Activated CD4-positive, CD25-positive, alpha-beta regulatory T cell (primary cell): ENCODE results near the gene BCAN.
"Not testable (repeated sequence)": the region's sequence is repeated elsewhere in the genome, so short reads cannot be mapped to it uniquely, and the experiment has no call there.

ENCODE experiments used
- DNase-seq, 4 experiments: peaks; one replicate each; lab custom pipeline; 2025; lab: John Stamatoyannopoulos, UW

BCAN gene, protein sequence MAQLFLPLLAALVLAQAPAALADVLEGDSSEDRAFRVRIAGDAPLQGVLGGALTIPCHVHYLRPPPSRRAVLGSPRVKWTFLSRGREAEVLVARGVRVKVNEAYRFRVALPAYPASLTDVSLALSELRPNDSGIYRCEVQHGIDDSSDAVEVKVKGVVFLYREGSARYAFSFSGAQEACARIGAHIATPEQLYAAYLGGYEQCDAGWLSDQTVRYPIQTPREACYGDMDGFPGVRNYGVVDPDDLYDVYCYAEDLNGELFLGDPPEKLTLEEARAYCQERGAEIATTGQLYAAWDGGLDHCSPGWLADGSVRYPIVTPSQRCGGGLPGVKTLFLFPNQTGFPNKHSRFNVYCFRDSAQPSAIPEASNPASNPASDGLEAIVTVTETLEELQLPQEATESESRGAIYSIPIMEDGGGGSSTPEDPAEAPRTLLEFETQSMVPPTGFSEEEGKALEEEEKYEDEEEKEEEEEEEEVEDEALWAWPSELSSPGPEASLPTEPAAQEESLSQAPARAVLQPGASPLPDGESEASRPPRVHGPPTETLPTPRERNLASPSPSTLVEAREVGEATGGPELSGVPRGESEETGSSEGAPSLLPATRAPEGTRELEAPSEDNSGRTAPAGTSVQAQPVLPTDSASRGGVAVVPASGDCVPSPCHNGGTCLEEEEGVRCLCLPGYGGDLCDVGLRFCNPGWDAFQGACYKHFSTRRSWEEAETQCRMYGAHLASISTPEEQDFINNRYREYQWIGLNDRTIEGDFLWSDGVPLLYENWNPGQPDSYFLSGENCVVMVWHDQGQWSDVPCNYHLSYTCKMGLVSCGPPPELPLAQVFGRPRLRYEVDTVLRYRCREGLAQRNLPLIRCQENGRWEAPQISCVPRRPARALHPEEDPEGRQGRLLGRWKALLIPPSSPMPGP

DNA sequence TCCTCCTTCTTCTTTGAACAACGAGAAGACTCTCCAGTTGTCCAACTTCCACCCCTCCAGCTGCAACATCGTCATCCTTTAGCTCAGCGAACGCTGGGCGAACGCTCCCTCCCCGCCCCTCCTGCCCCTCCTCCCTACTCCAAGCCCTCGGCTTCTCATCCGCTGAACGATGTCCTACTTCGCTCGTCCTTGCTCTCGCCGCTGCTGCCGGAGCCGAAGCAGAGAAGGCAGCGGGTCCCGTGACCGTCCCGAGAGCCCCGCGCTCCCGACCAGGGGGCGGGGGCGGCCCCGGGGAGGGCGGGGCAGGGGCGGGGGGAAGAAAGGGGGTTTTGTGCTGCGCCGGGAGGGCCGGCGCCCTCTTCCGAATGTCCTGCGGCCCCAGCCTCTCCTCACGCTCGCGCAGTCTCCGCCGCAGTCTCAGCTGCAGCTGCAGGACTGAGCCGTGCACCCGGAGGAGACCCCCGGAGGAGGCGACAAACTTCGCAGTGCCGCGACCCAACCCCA is at the start of gene BCAN:
Gene BCAN (plus strand): TSS at position 357 of the 504 bp plus-strand sequence. CDS start 3,938 bp downstream, outside the sequence.
- DNase-seq: no peak

DNA sequence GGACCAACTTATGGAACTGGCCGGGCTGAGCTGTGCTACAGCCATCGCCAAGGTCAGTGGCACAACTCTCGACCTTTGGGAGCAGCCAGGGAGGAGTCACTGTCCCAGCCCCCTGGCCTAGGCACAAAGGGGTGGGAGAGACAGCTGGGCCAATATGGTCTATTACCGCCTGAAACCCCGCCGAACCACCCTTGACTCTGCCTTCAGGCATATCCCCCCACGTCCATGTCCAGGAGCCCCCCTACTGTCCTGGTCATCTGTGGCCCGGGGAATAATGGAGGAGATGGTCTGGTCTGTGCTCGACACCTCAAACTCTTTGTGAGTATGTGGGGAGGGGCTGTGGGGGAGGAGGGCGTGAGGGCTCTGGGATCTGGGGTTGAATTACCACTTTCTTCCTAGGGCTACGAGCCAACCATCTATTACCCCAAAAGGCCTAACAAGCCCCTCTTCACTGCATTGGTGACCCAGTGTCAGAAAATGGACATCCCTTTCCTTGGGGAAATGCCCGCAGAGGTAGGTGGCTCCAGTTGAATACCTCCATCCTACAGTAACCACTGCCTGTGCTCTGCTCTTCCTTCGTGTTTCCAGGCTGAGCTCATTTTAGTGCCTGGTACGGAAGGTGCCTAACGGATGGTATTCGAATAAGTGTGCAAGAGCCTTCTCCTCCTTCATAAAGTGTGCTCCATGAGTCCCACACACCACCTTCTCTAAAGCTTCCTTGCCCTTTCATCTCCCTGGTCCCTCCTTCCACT is 49.6 kb upstream of the BCAN start:
- no peak for DNase-seq

DNA sequence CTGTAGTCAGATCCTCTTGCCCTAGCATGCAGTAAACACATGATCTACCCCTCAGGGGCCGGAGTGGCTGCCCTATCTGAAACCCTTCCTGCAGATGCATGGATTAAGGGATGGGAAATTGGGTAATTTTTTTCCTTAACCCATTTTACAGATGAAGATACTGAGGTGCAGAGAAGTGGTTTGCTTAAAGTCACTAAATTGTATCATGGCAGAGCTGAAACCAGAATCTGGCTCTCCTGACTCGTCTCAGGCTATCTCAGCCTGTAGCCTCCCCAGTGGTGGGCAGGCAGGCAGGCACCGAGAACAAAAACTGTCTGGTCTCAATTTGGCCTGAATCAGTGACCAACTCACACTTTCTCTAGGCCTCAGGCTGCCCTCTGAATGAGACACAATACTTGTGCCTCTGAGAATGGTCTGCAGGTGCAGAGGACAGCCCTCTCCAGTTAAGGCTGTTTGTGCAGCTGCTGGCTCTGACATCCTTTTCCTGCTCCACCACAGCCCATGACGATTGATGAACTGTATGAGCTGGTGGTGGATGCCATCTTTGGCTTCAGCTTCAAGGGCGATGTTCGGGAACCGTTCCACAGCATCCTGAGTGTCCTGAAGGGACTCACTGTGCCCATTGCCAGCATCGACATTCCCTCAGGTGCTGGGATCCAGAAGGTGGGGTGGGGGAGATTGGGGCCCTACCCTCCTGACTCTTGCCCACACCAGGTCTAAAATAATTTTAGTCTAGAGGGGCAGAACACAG is 48.8 kb upstream of the BCAN start:
- DNase-seq: no peak

- no peak for DNase-seq
Measured at GRCh38 chr1:156593661-156593989, 48.3 kb upstream of the BCAN start.

GRCh38 chr1:156594190-156594589 is 47.7 kb upstream of the BCAN start:
- DNase-seq: no peak

DNA sequence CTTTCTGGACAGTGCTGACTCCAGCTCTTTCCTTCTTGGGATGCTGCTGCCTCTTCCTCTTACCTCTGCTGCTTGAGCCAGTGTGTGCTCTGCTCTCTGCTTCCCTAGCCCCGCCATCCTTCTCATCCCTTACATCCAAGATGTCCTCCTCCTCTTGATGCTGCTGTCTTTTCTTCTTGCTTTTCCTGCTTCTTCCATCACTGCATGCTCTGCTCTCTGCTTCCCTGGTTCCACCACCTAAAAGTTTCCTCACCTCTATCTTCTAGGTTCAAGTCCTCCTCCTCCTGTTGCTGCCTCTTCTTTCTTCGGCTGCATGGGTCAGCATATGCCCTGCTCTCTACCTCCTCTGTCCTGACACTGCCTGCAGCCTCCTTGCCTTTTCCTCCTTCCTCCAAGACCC is 46.9 kb upstream of the BCAN start:
- no peak for DNase-seq

- no peak for DNase-seq
Measured at GRCh38 chr1:156596426-156596825, 45.5 kb upstream of the BCAN start.

DNA sequence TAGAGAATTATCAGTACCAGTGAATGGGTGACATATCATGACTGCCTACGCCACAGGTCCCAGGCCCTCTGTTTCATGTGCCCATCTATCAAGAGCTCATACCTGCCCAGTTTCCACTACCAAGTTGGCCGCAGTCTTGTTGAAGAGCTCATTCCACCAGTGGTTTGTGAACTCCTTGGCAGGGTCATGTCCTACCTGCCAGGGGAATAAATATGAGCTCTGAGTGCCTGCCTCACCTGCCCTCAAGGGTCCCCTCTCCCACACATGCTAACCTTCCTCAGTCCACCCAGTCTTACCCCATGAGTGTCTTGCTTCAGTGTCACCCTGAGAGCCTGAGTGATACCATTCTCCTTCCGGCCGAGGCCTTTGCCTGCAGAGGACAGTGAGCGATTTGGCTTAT is 43.8 kb upstream of the BCAN start:
- no peak for DNase-seq

DNA sequence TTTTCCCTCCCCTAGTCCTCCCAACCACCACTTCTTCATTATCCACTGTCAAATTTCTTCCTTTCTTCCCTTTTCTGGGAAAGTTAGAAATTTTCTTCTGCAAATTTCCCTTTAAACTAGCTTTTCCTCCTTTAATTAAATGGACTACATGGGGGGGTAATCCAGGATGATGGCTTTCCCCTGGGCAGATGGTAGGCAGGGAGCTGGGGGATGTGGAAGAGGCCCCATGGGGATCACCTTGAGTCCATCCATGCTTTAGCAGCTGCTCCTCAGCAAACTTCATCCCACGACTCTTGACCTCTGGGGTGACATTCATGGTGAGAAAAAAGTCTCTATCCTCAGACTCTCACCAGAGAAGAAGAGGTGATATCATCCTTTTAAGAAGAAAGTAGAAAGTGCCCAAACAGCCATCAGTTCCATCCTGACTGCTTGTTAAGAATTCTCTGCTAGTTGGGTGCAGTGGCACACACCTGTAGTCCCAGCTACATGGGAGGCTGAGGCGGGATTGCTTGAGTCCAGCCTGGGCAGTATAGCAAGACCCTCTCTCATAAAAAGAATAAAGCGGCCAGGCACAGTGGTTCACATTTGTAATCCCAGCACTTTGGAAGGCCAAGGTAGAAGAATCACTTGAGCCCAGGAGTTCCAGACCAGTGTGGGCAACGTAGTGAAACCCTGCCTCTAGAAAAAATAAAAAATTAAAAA is 43.0 kb upstream of the BCAN start:
- no peak for DNase-seq

DNA sequence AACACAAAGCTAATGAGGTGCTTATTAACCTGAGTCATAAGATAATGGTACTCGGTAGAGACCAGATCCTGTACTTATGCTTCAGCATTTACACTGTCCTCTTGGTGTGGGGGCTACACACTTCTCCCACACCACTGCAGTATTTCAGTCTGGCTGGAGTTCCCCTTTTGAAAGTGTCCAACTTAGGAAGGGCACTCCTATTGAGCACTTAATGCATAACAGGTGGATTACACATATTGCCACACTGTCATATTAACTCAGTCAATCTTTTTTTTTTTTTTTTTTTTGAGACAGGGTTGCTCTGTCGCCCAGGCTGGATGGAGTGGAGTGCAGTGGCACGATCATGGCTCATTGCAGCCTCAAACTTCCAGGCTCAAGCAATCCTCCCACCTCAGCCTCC is 42.1 kb upstream of the BCAN start:
- DNase-seq: no peak

- DNase-seq: no peak
Measured at GRCh38 chr1:156600733-156601121, 41.2 kb upstream of the BCAN start.

DNA sequence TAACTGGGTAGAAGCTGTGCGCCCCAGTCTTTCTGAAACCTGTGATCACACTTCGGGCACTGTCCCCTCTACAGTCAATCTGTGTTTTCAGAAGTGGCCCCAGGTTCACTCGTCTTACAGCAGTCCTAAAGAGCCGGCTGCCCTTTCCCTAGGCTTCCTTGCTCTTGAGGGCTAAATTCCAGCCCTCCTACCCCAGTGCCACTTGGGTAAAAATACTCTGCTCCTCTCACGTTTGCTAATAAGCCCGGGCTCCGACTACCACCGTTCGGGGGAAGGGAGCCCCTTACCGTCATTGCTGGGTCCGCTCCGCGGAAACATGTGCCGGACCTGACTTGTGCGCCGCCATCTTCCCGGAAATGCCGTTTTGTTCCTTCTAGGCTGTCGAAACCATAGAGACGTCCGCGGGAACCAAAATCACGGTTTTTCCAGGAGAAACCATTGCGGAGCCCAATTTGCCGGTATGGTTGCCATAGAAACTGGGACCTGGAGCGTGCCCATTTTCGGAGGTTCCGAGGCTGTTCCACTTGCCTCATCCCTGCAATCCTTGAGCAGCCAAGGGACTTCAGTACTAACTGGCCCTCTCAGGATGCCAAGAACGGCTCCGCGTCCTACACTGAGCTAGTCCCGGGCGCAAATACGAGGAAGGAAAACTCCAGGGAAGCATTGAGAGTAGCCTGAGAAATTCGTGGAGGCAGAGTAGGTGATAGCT is 40.6 kb upstream of the BCAN start, which contains the start of gene GPATCH4:
Gene GPATCH4 (minus strand): TSS at position 358 of the 709 bp plus-strand sequence.
- peak; percentile 24 to 61 (median 46) for DNase-seq

DNA sequence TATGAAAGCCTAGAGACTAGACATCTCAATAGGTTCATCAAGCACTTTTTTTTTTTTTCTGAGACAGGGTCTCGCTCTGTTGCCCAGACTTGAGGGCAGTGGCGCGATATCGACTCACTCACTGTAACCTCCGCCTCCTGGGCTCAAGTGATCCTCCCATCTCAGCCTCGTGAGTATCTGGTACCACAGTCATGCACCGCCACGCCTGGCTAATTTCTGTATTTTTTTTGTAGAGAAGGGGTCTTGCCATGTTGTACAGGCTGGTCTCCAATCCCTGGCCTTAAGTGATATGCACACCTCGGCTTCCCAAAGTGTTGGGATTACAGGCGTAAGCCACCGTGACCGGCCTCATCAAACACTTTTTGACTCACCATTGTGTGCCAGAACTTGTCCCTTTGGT is 40.0 kb upstream of the BCAN start:
- DNase-seq: no peak

DNA sequence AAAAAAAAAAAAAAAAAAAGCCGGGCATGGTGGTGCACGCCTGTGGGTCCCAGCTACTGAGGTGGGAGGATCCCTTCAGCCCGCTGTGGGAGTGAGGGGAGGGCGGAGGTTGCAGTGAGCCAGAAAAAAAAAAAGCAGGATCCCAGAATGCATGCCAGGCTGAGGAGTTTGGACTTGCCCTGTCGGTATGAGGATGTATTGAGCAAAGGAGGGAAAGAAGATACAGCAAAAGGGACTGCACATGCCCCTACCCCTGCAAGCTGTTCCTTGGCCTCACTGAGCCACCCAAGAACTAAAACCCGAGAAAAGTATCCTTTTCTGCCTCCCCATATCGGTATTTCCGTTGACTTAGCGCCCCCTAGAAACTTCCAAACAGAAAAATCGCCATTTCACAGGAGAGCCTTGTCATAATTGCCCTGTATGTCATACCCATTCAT is 39.3 kb upstream of the BCAN start:
- no peak for DNase-seq

DNA sequence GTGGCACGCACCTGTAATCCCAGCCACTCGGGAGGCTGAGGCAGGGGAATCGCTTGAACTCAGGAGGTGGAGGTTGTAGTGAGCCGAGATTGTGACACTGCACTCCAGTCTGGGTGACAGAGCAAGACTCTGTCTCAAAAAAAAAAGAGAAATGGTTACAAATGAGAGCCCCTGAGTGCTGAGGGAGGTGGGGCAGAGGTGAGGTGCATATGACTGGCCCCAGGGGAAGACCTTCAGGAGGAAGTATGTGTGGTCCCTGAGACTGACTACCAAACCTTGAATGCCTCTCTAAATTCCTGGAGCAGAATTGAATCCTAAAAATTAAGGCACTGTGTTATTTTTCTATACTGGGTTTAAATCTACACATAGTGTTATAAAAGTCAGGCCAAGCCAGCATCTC is 34.6 kb upstream of the BCAN start:
- DNase-seq: not testable (repeated sequence)

DNA sequence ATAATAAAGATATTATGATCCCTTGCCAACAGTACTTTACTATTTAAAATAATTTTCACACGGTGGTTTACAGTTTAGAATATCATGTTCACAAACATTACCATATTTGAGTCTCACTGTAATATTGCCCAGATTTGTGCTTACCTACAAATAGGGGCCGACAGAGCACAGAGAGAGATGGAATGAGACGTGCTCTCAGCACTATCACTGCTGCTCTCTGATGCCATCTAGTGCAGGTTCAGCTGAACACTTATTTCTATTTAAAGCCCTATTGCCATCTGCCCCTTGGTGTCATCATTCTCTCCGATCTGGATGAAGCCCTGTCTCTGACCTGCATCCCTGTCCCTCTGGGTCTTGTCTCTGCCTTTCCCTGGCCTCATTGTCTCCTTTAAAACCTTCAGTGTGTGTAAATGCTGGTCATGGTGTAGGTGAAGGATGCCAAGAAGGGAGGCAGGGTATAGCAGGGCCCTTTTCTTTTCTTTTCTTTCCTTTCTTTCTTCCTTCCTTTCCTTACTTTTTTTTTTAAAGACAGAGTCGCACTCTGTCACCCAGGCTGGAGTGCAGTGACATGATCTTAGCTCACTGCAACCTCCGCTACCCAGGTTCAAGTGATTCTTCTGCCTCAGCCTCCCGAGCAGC is 33.8 kb upstream of the BCAN start:
- peak in 3 of 4 experiments; percentile 31 to 35 (median 31) for DNase-seq

GRCh38 chr1:156608981-156609380 is 32.9 kb upstream of the BCAN start:
- peak; percentile 19 to 41 (median 30) for DNase-seq

GRCh38 chr1:156610072-156610471 is 31.8 kb upstream of the BCAN start:
- not testable (repeated sequence) for DNase-seq

DNA sequence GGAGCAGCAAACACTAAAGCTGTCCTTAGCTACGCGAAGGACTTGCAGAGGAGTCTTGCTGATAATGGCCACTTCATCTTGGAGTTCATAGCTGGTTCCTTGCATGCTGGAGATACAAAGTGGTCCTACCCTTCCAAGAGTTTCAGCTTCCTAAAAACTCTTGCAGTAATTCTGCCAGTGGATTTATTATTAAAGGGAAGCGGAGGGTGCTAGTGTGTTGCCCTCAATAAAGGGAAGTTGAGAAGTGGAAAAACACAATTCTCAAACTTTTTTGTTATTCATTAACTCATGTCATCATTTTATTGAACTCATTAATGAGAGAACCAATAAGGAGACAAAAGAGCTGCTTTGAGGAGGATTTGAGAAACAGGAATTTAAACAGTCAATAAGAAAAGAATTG is 29.3 kb upstream of the BCAN start:
- DNase-seq: no peak
